DOHH2 (cell line): Measurements from ENCODE around the gene LILRB1.

Experiments used
- H3F3A ChIP-seq: fragments of 200-600 bp; sonication (generic), shearing (Covaris generic); 2 replicates; pipeline ENCODE4 v1.6.0; 2016; ENCODE audit warnings: antibody characterized with exemption, mild to moderate bottlenecking; ENCODE audit not compliant: control insufficient read depth, insufficient read depth
- H3K27ac ChIP-seq: fragments of 200-600 bp; sonication (generic); 2 replicates; pipeline ENCODE4 v1.5.1; 2014; ENCODE audit warnings: low read depth, mild to moderate bottlenecking, low read length, moderate library complexity
- H3K27me3 ChIP-seq: fragments of 200-600 bp; sonication (generic); 2 replicates; pipeline ENCODE4 v1.6.1; 2014; ENCODE audit warnings: mild to moderate bottlenecking, low read length, mixed read lengths; ENCODE audit not compliant: control insufficient read depth
- H3K36me3 ChIP-seq: fragments of 200-600 bp; sonication (generic); 2 replicates; pipeline ENCODE4 v1.6.1; 2014; ENCODE audit warnings: mild to moderate bottlenecking, low read length, moderate library complexity, mixed read lengths; ENCODE audit not compliant: control insufficient read depth
- H3K4me1 ChIP-seq: fragments of 200-600 bp; sonication (generic); 2 replicates; pipeline ENCODE4 v1.6.1; 2014; ENCODE audit warnings: mild to moderate bottlenecking, low read length, mixed read lengths; ENCODE audit not compliant: control insufficient read depth
- H3K4me2 ChIP-seq: fragments of 200-600 bp; sonication (generic); 2 replicates; pipeline ENCODE4 v1.6.0; 2014; ENCODE audit warnings: mild to moderate bottlenecking, low read length, moderate library complexity
- H3K4me3 ChIP-seq: fragments of 200-600 bp; sonication (generic); 2 replicates; pipeline ENCODE4 v1.5.1; 2014; ENCODE audit warnings: mild to moderate bottlenecking, low read length, mixed read lengths
- H3K79me2 ChIP-seq: fragments of 200-600 bp; sonication (generic); 2 replicates; pipeline ENCODE4 v1.6.1; 2014; ENCODE audit warnings: mild to moderate bottlenecking, low read length, mixed read lengths; ENCODE audit not compliant: control insufficient read depth
- H3K9me2 ChIP-seq: fragments of 200-600 bp; sonication (generic); replicated peaks from 2 replicates; pipeline ENCODE4 v1.6.1; 2014; ENCODE audit warnings: mild to moderate bottlenecking, low read length, mixed read lengths; ENCODE audit not compliant: control insufficient read depth
- H3K9me3 ChIP-seq: fragments of 200-600 bp; sonication (generic); 2 replicates; pipeline ENCODE4 v1.6.1; 2014; ENCODE audit warnings: antibody characterized with exemption, low read length, mixed read lengths; ENCODE audit not compliant: control insufficient read depth, insufficient read depth
- H4K20me1 ChIP-seq: fragments of 200-600 bp; sonication (generic); 2 replicates; pipeline ENCODE4 v1.6.0; 2014; ENCODE audit warnings: low read depth, mild to moderate bottlenecking, antibody characterized with exemption, low read length, moderate library complexity; ENCODE audit not compliant: control insufficient read depth, insufficient read depth
- CTCF ChIP-seq: fragments of 200-600 bp; sonication (generic); IDR thresholded peaks from one replicate; pipeline ENCODE4 v1.5.1; 2014; ENCODE audit warnings: antibody characterized with exemption, mild to moderate bottlenecking, low read depth, low read length; ENCODE audit not compliant: poor library complexity, severe bottlenecking
- EZH2phosphoT487 ChIP-seq: fragments of 200-600 bp; sonication (generic); IDR thresholded peaks from 2 replicates; pipeline ENCODE4 v1.6.1; 2017; ENCODE audit warnings: borderline replicate concordance, mild to moderate bottlenecking, antibody characterized with exemption, low read length, moderate library complexity, mixed read lengths

Gene LILRB1

GRCh38 chr19:54653181-54653809 is 23.0 kb downstream of the LILRB1 start:
- no peak overlapping the region for H3K4me2 ChIP-seq
- H3K36me3 ChIP-seq = no peaks in the 10 kb centered on the region
- peaks cover 28% of the 10 kb centered on the region for H3K4me1 ChIP-seq
- no peaks in the 10 kb centered on the region for H3K9me2 ChIP-seq
- peaks cover 4% of the 10 kb centered on the region; the same call in 1 of the 2 replicates for H4K20me1 ChIP-seq
- no peak overlapping the region for H3K4me3 ChIP-seq
- H3K79me2 ChIP-seq = no peaks in the 10 kb centered on the region
- H3K27ac ChIP-seq = no peak overlapping the region
- TF ChIP-seq CTCF = peak; percentile 58
- no peak for TF ChIP-seq EZH2phosphoT487
- no peaks in the 10 kb centered on the region for H3F3A ChIP-seq
- H3K27me3 ChIP-seq = peaks cover 5% of the 10 kb centered on the region; the same call in 1 of the 2 replicates
- no peaks in the 10 kb centered on the region for H3K9me3 ChIP-seq

GRCh38 chr19:54654447-54655321 is 24.4 kb downstream of the LILRB1 start:
- H3K79me2 ChIP-seq = no peaks in the 10 kb centered on the region
- H3F3A ChIP-seq = no peaks in the 10 kb centered on the region
- peak overlapping the region; percentile 49 for H3K4me2 ChIP-seq
- H4K20me1 ChIP-seq = peaks cover 4% of the 10 kb centered on the region; the same call in 1 of the 2 replicates
- TF ChIP-seq CTCF (no peak), EZH2phosphoT487 (no peak)
- H3K27me3 ChIP-seq = peaks cover 7% of the 10 kb centered on the region; the same call in 1 of the 2 replicates
- H3K36me3 ChIP-seq = no peaks in the 10 kb centered on the region
- H3K4me3 ChIP-seq = no peak overlapping the region
- H3K4me1 ChIP-seq = peaks cover 31% of the 10 kb centered on the region
- no peaks in the 10 kb centered on the region for H3K9me2 ChIP-seq
- no peak overlapping the region for H3K27ac ChIP-seq
- no peaks in the 10 kb centered on the region for H3K9me3 ChIP-seq

GRCh38 chr19:54659300-54659699 is 29.0 kb downstream of the LILRB1 start:
- no peak overlapping the region for H3K4me2 ChIP-seq
- no peaks in the 10 kb centered on the region for H3K36me3 ChIP-seq

More at GRCh38 chr19:54659300-54659699, 29.0 kb downstream of the LILRB1 start:
- H3K27ac ChIP-seq = no peak overlapping the region
- no peaks in the 10 kb centered on the region for H3K79me2 ChIP-seq
- no peak overlapping the region for H3K4me3 ChIP-seq
- peaks cover 7% of the 10 kb centered on the region for H3K27me3 ChIP-seq
- no peaks in the 10 kb centered on the region for H3F3A ChIP-seq
- H3K9me2 ChIP-seq = no peaks in the 10 kb centered on the region
- H3K4me1 ChIP-seq = peaks cover 49% of the 10 kb centered on the region
- no peaks in the 10 kb centered on the region for H3K9me3 ChIP-seq
- TF ChIP-seq CTCF (no peak), EZH2phosphoT487 (no peak)
- no peaks in the 10 kb centered on the region for H4K20me1 ChIP-seq
